SK-N-SH (cell line): ENCODE data around the gene ASIC4. TPM values are rescaled to one million over a fixed set of nuclear protein-coding genes. Genes with fewer than 3 reads are reported as not detected.

Experiments used
- CTCF ChIA-PET: fragments of 300-600, 350-600 bp; formaldehyde crosslinking; extraction: SDS; loops from one replicate; lab custom pipeline; 2021; lab: Yijun Ruan, JAX
- POLR2A ChIA-PET: fragments of 350-600 bp; sonication (Branson Sonifier 250); formaldehyde crosslinking; extraction: SDS; loops from one replicate; lab custom pipeline; 2020; ENCODE audit warnings: antibody characterized with exemption, inconsistent platforms; lab: Yijun Ruan, JAX
- DNase-seq: peaks from one replicate; pipeline ENCODE4 v3.0.0; 2012
- H2AFZ ChIP-seq: fragments of 200-600 bp; sonication (generic); 2 replicates; pipeline ENCODE4 v1.8.1; 2016; ENCODE audit warnings: antibody characterized with exemption, mild to moderate bottlenecking, low read depth
- H3F3A ChIP-seq: fragments of 200-600 bp; sonication (generic); replicated peaks from 2 replicates; pipeline ENCODE3; 2016; ENCODE audit warnings: antibody characterized with exemption, mild to moderate bottlenecking; ENCODE audit not compliant: insufficient read depth
- H3K27ac ChIP-seq, 2 experiments: fragments of 200-500 bp in 1 of 2; fragments of 200-600 bp in 1 of 2; sonication (Bioruptor generic) in 1 of 2; sonication (generic), shearing (Covaris generic) in 1 of 2; 2 replicates each; pipeline versions ENCODE4 v1.5.1 to v1.6.1; 2014 to 2016; ENCODE audit warnings: low read depth in 2 of 2, inconsistent platforms in 1 of 2, low read length in 1 of 2, mild to moderate bottlenecking in 1 of 2, mixed read lengths in 1 of 2
- H3K27me3 ChIP-seq: fragments of 200-600 bp; sonication (generic), shearing (Covaris generic); 2 replicates; pipeline ENCODE4 v1.6.1; 2016; ENCODE audit warnings: mixed run types; ENCODE audit not compliant: insufficient read depth
- H3K36me3 ChIP-seq, 2 experiments: fragments of 200-500 bp in 1 of 2; fragments of 200-600 bp in 1 of 2; sonication (Bioruptor generic) in 1 of 2; sonication (generic) in 1 of 2; replicated peaks in 1 of 2; 2 replicates each; pipeline versions ENCODE3 to v1.5.1; 2014 to 2016; ENCODE audit warnings: low read length in 1 of 2, mild to moderate bottlenecking in 1 of 2; ENCODE audit not compliant: insufficient read depth in 2 of 2, control insufficient read depth in 1 of 2
- H3K4me1 ChIP-seq, 2 experiments: fragments of 200-500 bp in 1 of 2; fragments of 200-600 bp in 1 of 2; sonication (Bioruptor generic) in 1 of 2; sonication (generic), shearing (Covaris generic) in 1 of 2; 2 replicates each; pipeline versions ENCODE4 v1.5.1 to v1.6.1; 2014 to 2016; ENCODE audit warnings: low read depth in 1 of 2, low read length in 1 of 2, mixed run types in 1 of 2; ENCODE audit not compliant: insufficient read depth in 2 of 2, control insufficient read depth in 1 of 2
- H3K4me2 ChIP-seq: fragments of 200-600 bp; sonication (generic), shearing (Covaris generic); 2 replicates; pipeline ENCODE4 v1.6.1; 2017; ENCODE audit warnings: mixed run types
- H3K4me3 ChIP-seq, 2 experiments: fragments of 200-500 bp in 1 of 2; fragments of 200-600 bp in 1 of 2; sonication (Bioruptor generic) in 1 of 2; sonication (generic), shearing (Covaris generic) in 1 of 2; 2 replicates each; pipeline versions ENCODE4 v1.5.1 to v1.8.1; 2014 to 2016; ENCODE audit warnings: low read depth in 2 of 2, inconsistent platforms in 1 of 2, low read length in 1 of 2, mild to moderate bottlenecking in 1 of 2, mixed read lengths in 1 of 2, moderate library complexity in 1 of 2
- H3K79me2 ChIP-seq: fragments of 200-600 bp; sonication (generic); 2 replicates; pipeline ENCODE4 v1.8.1; 2017; ENCODE audit warnings: mild to moderate bottlenecking; ENCODE audit not compliant: insufficient read depth
- H3K9ac ChIP-seq: fragments of 200-600 bp; sonication (generic); 2 replicates; pipeline ENCODE4 v1.6.1; 2017; ENCODE audit warnings: mixed run types
- H3K9me2 ChIP-seq: fragments of 200-600 bp; sonication (generic); 2 replicates; pipeline ENCODE4 v1.6.1; 2017; ENCODE audit warnings: mixed run types
- H3K9me3 ChIP-seq: fragments of 200-600 bp; sonication (generic); 2 replicates; pipeline ENCODE4 v1.6.1; 2017; ENCODE audit warnings: mixed run types, mild to moderate bottlenecking, moderate library complexity
- H4K20me1 ChIP-seq: fragments of 200-600 bp; sonication (generic); 2 replicates; pipeline ENCODE4 v1.6.1; 2017; ENCODE audit warnings: mild to moderate bottlenecking, mixed run types; ENCODE audit not compliant: insufficient read depth
- CHD2 ChIP-seq: fragments of 150-350 bp; IDR thresholded peaks from 2 replicates; pipeline ENCODE4 v1.6.1; 2018; ENCODE audit warnings: low read length; ENCODE audit not compliant: partially characterized antibody
- EP300 ChIP-seq, 2 experiments: IDR thresholded peaks; 2 replicates each; pipeline versions ENCODE4 v1.4.0 to v1.6.1; 2012; ENCODE audit warnings: borderline replicate concordance in 1 of 2, low read depth in 1 of 2, low read length in 1 of 2
- EZH2phosphoT487 ChIP-seq: fragments of 200-600 bp; sonication (generic); IDR thresholded peaks from 2 replicates; pipeline ENCODE4 v1.6.1; 2017; ENCODE audit warnings: low read depth, mixed run types, mild to moderate bottlenecking, antibody characterized with exemption, moderate library complexity, borderline replicate concordance
- FOXJ3 ChIP-seq: sonication (generic); formaldehyde crosslinking; IDR thresholded peaks from 2 replicates; pipeline ENCODE4 v1.5.1; 2020; ENCODE audit warnings: mild to moderate bottlenecking, missing genetic modification reagents
- FOXM1 ChIP-seq: IDR thresholded peaks from 2 replicates; pipeline ENCODE4 v1.4.0; 2012; ENCODE audit warnings: low read depth, mild to moderate bottlenecking
- GABPA ChIP-seq: IDR thresholded peaks from 2 replicates; pipeline ENCODE4 v1.4.0; 2012; ENCODE audit warnings: low read depth, mild to moderate bottlenecking
- MEF2A ChIP-seq: IDR thresholded peaks from 2 replicates; pipeline ENCODE4 v1.4.0; 2012; ENCODE audit warnings: low read depth, borderline replicate concordance
- NFIC ChIP-seq: IDR thresholded peaks from 2 replicates; pipeline ENCODE4 v1.4.0; 2012; ENCODE audit warnings: borderline replicate concordance
- NRF1 ChIP-seq: IDR thresholded peaks from 2 replicates; pipeline ENCODE4 v1.6.1; 2012; ENCODE audit warnings: low read depth, mild to moderate bottlenecking, low read length
- POLR2AphosphoS5 ChIP-seq: IDR thresholded peaks from 2 replicates; pipeline ENCODE4 v1.6.1; 2012; ENCODE audit warnings: low read depth, low read length
- RAD21 ChIP-seq: IDR thresholded peaks from 2 replicates; pipeline ENCODE4 v1.6.1; 2012; ENCODE audit warnings: mild to moderate bottlenecking, low read length
- RCOR1 ChIP-seq: fragments of 150-350 bp; IDR thresholded peaks from 2 replicates; pipeline ENCODE4 v1.6.1; 2017; ENCODE audit warnings: antibody characterized with exemption, low read length
- RXRA ChIP-seq: IDR thresholded peaks from 2 replicates; pipeline ENCODE4 v1.4.0; 2012; ENCODE audit warnings: low read depth, mild to moderate bottlenecking, borderline replicate concordance
- SIN3A ChIP-seq: IDR thresholded peaks from 2 replicates; pipeline ENCODE4 v1.6.1; 2012; ENCODE audit warnings: low read depth, mild to moderate bottlenecking, low read length, moderate library complexity, borderline replicate concordance
- SMC3 ChIP-seq: IDR thresholded peaks from 2 replicates; pipeline ENCODE4 v1.6.1; 2012; ENCODE audit warnings: low read depth, low read length, improper control_type of control experiment
- TCF12 ChIP-seq: IDR thresholded peaks from 2 replicates; pipeline ENCODE4 v1.4.0; 2012
- TEAD4 ChIP-seq: IDR thresholded peaks from 2 replicates; pipeline ENCODE4 v1.4.0; 2012; ENCODE audit warnings: mild to moderate bottlenecking, borderline replicate concordance; ENCODE audit not compliant: insufficient read depth
- YY1 ChIP-seq: IDR thresholded peaks from 2 replicates; pipeline ENCODE4 v1.4.0; 2012; ENCODE audit warnings: low read depth, mild to moderate bottlenecking
- WGBS: methylation state at CpG from one replicate; pipeline ENCODE4 v1.1.6; 2017; ENCODE audit warnings: low lambda C conversion rate; 5-methylcytosine and 5-hydroxymethylcytosine counted together
- polyA plus RNA-seq, 3 experiments: library from polyadenylated mRNA; depleted of rRNA; stranded (reverse); fragments of >200 nt; gene quantifications; 2 replicates each; pipeline ENCODE4 v1.2.3, GENCODE V29; 2012
- TF ChIP-seq, protein P1 (sequence below): IDR thresholded peaks from 2 replicates; pipeline ENCODE4; 2012

The ASIC4 gene
- polyA plus RNA-seq, 1 of the 3 experiments (the other 2 are of a cell fraction): 0.05 TPM

DNA sequence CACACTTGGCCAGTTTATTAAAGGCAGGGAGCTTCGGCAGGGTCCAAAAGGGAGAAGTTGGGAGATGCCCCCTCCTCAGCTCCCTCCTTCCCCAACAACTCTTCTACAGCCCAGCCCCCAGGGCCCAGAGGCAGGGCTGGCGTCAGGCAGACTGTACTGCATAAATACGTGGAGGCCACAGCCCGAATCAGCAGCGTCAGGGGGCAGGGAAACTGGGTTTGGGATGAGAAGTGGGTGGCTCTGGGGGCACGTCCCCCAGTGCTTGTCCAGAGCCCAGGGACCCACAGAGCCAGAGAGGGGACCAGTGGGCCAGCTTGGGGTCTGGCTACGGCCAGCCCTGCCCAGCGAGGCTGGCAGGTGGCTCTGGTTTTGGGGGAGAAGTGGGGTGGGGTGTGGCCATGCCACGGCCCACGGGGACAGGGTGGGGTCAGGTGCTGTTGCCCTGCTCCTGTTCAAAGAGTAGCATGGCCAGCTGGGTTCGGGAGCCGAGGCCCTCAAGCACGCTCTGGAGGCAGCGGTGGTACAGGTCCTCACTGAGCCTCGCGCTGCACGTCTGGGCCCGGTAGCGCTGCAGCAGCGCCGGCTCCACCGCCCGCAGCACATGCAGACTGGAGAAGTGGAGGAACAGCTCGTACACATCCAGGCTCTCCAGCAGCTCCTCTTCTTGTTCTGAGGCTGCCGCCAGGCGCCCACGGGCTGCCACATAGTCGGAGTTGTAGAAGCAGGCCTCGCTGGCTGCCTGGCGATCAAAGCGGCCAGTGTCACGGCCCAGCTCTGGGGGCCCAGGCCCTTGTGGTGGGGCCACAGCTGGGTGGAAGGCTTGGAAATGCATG is 24.9 kb downstream of the ASIC4 start:
- Histone ChIP-seq H3K9me3 (no peaks in the 10 kb centered on the region), H3K9me2 (no peaks in the 10 kb centered on the region), H3K4me1 (peaks cover 7 to 19% of the 10 kb centered on the region in 2 experiments; a peak in 2 of 4 replicates), H3K4me3 (no peak overlapping the region), H3K79me2 (peaks cover 13% of the 10 kb centered on the region), H3K27me3 (no peaks in the 10 kb centered on the region), H2AFZ (no peak overlapping the region), H3K27ac (no peak overlapping the region), H3K9ac (no peak overlapping the region), H4K20me1 (peaks cover 20% of the 10 kb centered on the region), H3K36me3 (peaks cover 9 to 28% of the 10 kb centered on the region in 2 experiments), H3K4me2 (no peak overlapping the region), H3F3A (peaks cover 6% of the 10 kb centered on the region)
- DNase-seq: no peak
- POLR2A ChIA-PET: interaction anchor here (1.0 to 1.1 kb wide), 2 partner anchors 12 to 108 kb away, joined by 3 to 4 read pairs; no protein-coding TSS in a partner anchor
- TF ChIP-seq RXRA (no peak), YY1 (no peak), SMC3 (no peak), RAD21 (no peak), GABPA (no peak), TEAD4 (no peak), CHD2 (no peak), MEF2A (no peak), EP300 (IDR thresholded peaks at IDR 0.05; ENCODE audit: borderline replicate concordance in 1 of 2, low read depth in 1 of 2, low read length in 1 of 2) (no peak), RCOR1 (no peak), EZH2phosphoT487 (no peak), FOXJ3 (no peak), NRF1 (no peak), TCF12 (no peak), POLR2AphosphoS5 (no peak), NFIC (no peak), SIN3A (no peak), FOXM1 (no peak)
- TF ChIP-seq, protein P1, sequence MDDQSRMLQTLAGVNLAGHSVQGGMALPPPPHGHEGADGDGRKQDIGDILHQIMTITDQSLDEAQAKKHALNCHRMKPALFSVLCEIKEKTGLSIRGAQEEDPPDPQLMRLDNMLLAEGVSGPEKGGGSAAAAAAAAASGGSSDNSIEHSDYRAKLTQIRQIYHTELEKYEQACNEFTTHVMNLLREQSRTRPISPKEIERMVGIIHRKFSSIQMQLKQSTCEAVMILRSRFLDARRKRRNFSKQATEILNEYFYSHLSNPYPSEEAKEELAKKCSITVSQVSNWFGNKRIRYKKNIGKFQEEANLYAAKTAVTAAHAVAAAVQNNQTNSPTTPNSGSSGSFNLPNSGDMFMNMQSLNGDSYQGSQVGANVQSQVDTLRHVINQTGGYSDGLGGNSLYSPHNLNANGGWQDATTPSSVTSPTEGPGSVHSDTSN: no peak
- CTCF ChIA-PET: interaction anchor here (1.0 to 62.1 kb wide), 10 partner anchors 11 to 150 kb away, joined by 3 to 2824 read pairs (median 22); partner anchors contain the start of genes ASIC4 and GMPPA
- WGBS: 92% methylated on average over 15 of the region's 32 CpGs
